ENCODE results near the gene SH3RF3. TPM values are rescaled to one million over a fixed set of nuclear protein-coding genes. Genes with fewer than 3 reads are reported as not detected.

Gene SH3RF3
- total RNA-seq, 1 experiment from 2014 or later, result 0.98 TPM

GRCh38 chr2:109423556-109424359, 294.8 kb downstream of the SH3RF3 start:
- H3K4me3 Mint-ChIP-seq (ENCODE audit: unreplicated experiment), result no peak overlapping the region
- H3K36me3 Mint-ChIP-seq (ENCODE audit: insufficient read depth, unreplicated experiment), result no peaks in the 10 kb centered on the region
- H3K27me3 ChIP-seq (replicated peaks; ENCODE audit: control insufficient read depth, insufficient read depth, low read length), result no peaks in the 10 kb centered on the region
- POLR2A ChIA-PET, result no interaction called here
- no peaks in the 10 kb centered on the region for H3K9me3 ChIP-seq
- no peaks in the 10 kb centered on the region for H3K27me3 Mint-ChIP-seq (ENCODE audit: insufficient read depth, unreplicated experiment)
- no TSS peak for BruUV-seq (replicated peaks)
- H3K27ac Mint-ChIP-seq (ENCODE audit: unreplicated experiment), result no peak overlapping the region
- H3K4me3 ChIP-seq (ENCODE audit: low read depth, low read length), result no peak overlapping the region
- peaks cover 6% of the 10 kb centered on the region for H3K4me1 Mint-ChIP-seq (ENCODE audit: low read depth, unreplicated experiment)
- no peaks in the 10 kb centered on the region for H3K4me1 ChIP-seq
- intact Hi-C loops (cut with micrococcal nuclease; ENCODE audit: unreplicated experiment), result loop anchor here (5.0 kb wide), 1 partner anchor 89 kb away; no protein-coding TSS in a partner anchor
- peak in 1 of 2 experiments; percentile 44 for TF ChIP-seq CTCF (IDR thresholded peaks at IDR 0.05; ENCODE audit: insufficient read depth in 1 of 2, low read depth in 1 of 2, low read length in 1 of 2, severe bottlenecking in 1 of 2, unreplicated experiment in 1 of 2)
- H3K36me3 ChIP-seq (ENCODE audit: control insufficient read depth, insufficient read depth, low read length), result no peaks in the 10 kb centered on the region
- no peaks in the 10 kb centered on the region for H3K9me3 Mint-ChIP-seq (ENCODE audit: unreplicated experiment)
- CTCF ChIA-PET, result no interaction called here
- DNase-seq, result peak in 1 of 2 experiments; percentile 27

- Mint-ChIP-seq H3K36me3 (ENCODE audit: insufficient read depth, unreplicated experiment) (no peaks in the 10 kb centered on the region), H3K4me3 (ENCODE audit: unreplicated experiment) (no peak overlapping the region), H3K27ac (ENCODE audit: unreplicated experiment) (no peak overlapping the region), H3K9me3 (ENCODE audit: unreplicated experiment) (no peaks in the 10 kb centered on the region), H3K27me3 (ENCODE audit: insufficient read depth, unreplicated experiment) (no peaks in the 10 kb centered on the region), H3K4me1 (ENCODE audit: low read depth, unreplicated experiment) (peaks cover 6% of the 10 kb centered on the region)
- no peaks in the 10 kb centered on the region for H3K4me1 ChIP-seq
- no peak for TF ChIP-seq CTCF (IDR thresholded peaks at IDR 0.05; ENCODE audit: insufficient read depth in 1 of 2, low read depth in 1 of 2, low read length in 1 of 2, severe bottlenecking in 1 of 2, unreplicated experiment in 1 of 2)
- no peak for DNase-seq
- intact Hi-C loops (cut with micrococcal nuclease; ENCODE audit: unreplicated experiment), result no loop called here
- POLR2A ChIA-PET, result no interaction called here
- CTCF ChIA-PET, result no interaction called here
- H3K36me3 ChIP-seq (ENCODE audit: control insufficient read depth, insufficient read depth, low read length), result no peaks in the 10 kb centered on the region
- H3K27me3 ChIP-seq (replicated peaks; ENCODE audit: control insufficient read depth, insufficient read depth, low read length), result no peaks in the 10 kb centered on the region
- H3K4me3 ChIP-seq (ENCODE audit: low read depth, low read length), result no peak overlapping the region
- no TSS peak for BruUV-seq (replicated peaks)
- no peaks in the 10 kb centered on the region for H3K9me3 ChIP-seq
Observed at GRCh38 chr2:109425411-109425810, 296.4 kb downstream of the SH3RF3 start.

GRCh38 chr2:109427661-109428091, 298.7 kb downstream of the SH3RF3 start:
- ChIA-PET CTCF (no interaction called here), POLR2A (no interaction called here)
- no peaks in the 10 kb centered on the region for H3K36me3 ChIP-seq (ENCODE audit: control insufficient read depth, insufficient read depth, low read length)
- peaks cover 6% of the 10 kb centered on the region for H3K4me1 Mint-ChIP-seq (ENCODE audit: low read depth, unreplicated experiment)
- H3K4me1 ChIP-seq, result no peaks in the 10 kb centered on the region
- no peaks in the 10 kb centered on the region for H3K27me3 ChIP-seq (replicated peaks; ENCODE audit: control insufficient read depth, insufficient read depth, low read length)
- no peak for TF ChIP-seq CTCF (IDR thresholded peaks at IDR 0.05; ENCODE audit: insufficient read depth in 1 of 2, low read depth in 1 of 2, low read length in 1 of 2, severe bottlenecking in 1 of 2, unreplicated experiment in 1 of 2)
- no peak overlapping the region for H3K27ac Mint-ChIP-seq (ENCODE audit: unreplicated experiment)
- H3K4me3 ChIP-seq (ENCODE audit: low read depth, low read length), result no peak overlapping the region
- BruUV-seq (replicated peaks), result no TSS peak
- H3K9me3 Mint-ChIP-seq (ENCODE audit: unreplicated experiment), result no peaks in the 10 kb centered on the region
- H3K4me3 Mint-ChIP-seq (ENCODE audit: unreplicated experiment), result no peak overlapping the region
- no peak for DNase-seq
- no peaks in the 10 kb centered on the region for H3K36me3 Mint-ChIP-seq (ENCODE audit: insufficient read depth, unreplicated experiment)
- H3K27me3 Mint-ChIP-seq (ENCODE audit: insufficient read depth, unreplicated experiment), result no peaks in the 10 kb centered on the region
- intact Hi-C loops (cut with micrococcal nuclease; ENCODE audit: unreplicated experiment), result no loop called here
- H3K9me3 ChIP-seq, result no peaks in the 10 kb centered on the region

Measured in Caco-2 (cell line).